ENCODE data around the gene ITPA.
"Not testable (repeated sequence)": the region's sequence is repeated elsewhere in the genome, so short reads cannot be mapped to it uniquely, and the experiment has no call there.

Gene ITPA

DNA sequence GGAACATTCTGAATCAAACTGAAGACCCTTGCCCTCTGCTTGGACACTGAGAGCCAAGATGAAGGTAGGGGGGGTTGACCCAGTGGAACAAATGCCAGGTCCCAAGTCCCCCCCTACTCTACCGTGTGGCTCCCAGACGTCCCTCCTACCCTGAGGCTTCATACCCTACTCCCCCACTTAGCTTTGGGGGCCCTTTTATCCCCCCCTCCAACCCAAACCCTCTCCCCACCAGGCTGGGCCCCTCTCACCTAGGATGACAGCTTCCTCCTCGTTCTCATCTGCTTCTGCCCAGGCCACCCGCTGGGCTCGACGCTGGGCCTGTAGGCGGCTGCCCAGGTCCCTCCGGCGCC, 6.4 kb upstream of the ITPA start:
- DNase-seq, result no peak

DNA sequence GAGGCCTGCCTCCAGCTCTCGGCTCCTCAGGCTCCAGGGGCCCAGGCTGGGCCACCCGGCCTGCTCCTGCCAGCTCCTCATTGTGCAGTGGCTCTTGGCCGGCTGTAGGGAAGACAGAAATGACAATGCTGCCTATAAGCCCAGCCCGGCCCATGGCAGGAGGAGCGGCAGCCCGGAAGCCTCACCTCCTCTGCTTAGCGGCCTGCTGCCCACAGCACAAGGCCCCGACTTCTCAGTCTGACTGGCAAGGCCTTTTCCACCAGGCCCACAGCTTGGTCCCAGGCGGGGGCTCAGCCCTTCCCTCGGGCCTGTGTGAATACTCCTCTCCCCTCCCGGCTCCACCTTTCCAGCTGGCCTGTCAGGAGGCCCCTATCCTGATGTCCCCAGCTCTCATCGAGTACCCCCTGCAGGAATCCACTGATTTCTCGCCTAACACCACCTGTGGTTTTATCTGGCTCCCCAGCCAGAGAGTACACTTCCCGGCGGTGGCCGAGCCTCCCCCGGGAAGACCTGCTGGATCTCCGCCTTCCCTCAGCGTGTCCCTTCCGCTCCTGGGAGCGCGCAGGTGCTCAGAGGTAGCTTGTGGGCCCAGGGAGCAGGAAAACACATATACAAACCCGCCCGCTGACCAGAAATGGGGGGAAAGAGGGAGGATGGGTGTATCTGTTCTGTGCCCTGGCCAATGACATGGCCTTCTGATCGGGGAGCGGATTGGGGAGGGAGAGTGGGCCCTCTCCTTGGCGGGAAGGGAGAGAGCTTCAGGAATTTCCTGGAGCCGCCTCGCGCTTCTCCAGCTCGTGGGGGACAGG, 5.8 kb upstream of the ITPA start:
- peak; percentile 74 for DNase-seq

DNA sequence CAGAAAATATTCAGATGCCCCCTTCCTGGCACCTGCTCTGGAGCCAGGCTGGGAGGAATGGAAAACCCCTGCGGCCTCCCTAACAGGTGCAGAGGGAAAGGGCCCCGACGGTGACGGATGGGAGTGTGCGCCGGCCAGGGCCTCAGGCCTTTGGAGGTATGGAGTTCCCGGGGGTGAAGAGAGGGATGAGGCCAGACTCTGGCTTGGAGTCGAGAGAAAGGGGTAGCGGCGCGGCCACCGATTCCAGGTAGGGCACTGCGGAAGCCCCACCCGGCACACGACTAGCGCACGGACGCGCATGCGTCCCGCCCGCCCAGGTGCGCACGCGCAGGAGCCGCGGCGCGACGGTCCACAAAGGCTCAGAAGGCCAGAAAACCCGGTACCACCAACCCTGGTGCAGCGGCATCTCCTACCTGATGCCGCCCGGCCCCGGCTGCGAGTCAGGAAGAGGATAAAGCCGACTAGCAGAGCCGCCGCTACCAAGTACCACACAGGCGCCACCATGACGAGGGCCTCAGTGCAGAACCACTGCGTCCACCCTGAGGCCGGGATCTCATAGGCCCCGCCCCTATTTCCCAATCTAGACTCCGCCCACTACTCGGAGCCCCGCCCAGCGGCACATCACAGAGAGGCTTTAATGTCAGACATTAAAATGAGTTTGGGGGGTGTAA, 5.0 kb upstream of the ITPA start, which contains the start of gene DDRGK1:
Gene DDRGK1 (minus strand): TSS at position 559 of the 671 bp plus-strand sequence. CDS start 55 bp downstream, at position 504.
- peak; percentile 97 for DNase-seq

DNA sequence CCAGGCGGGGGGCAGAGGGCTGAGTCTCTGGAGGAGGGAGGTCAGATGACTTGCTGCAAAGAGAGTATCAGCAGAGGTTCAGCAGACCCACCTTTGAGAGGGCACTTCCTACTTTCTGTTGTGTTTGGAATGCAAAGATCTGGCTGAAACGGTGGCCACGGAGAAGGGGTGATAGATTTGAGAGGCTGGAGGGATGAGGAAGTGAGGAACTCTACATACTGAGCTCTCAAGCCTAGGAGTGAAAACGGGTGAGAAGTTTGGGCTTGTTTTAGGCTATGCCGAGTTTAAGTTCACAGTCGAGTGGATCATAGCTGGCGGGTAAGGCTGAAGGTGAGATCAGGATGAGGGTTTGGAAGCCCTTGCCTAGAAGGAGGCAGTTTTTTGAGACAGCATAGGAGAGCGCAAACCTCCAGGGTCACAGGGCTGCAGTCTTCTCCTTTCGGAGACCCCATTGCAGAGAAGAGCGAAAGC, 477 bp upstream of the ITPA start:
- no peak for DNase-seq

DNA sequence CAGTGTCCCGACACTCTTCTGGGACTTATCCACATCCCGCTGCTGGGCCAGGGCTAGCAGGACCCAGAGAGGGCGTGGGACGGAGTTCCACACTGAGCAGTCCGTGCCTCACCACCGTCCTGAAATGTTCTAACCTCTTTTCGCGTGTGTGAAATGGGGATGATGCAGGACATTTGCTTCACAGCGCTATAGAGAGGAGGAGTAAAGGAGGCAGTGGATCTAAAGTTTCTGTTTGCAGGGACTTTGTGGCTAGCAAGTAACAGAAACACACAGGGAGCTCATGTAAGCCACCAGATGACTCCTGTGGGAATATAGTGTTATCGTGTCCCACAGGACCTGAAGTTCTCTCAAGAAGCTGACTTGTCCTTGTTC, 634 bp downstream of the ITPA start:
- DNase-seq, result no peak

DNA sequence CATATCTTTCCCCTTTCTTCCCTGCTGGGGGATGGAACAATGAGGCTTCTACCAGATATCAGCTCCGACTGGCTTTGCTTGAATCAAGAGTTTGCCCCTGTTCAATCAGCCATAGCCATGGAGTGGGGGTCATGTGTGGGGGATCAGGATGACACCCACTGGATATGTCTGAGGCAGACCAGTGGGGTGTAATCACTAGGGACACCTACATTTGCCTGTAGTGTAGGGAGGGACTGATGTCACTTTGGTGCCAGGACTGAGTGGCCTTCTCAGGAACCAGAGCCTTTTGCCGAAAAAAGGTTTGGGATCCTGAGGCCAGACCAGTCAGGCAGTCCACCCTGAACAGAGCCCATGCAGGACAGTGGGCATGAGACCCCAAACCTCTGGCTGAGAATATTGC, 1.0 kb downstream of the ITPA start:
- no peak for DNase-seq

DNA sequence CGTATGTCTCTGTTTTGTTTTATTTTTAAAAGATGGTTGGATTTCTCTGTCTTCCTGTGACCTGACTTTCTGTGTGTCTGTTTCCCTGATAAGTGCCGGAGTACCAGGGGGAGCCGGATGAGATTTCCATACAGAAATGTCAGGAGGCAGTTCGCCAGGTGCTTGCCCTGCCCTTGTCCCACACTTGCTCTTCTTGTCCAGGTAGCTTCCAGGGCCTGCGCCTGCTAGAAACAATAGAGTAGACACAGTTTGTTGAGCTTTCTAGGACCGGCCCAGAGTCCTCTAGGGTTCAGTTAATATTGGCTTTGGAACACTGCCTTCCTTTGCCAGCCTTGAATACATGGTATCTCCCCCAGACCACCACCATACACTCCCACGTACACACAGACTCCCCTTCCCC, 3.9 kb downstream of the ITPA start:
- no peak for DNase-seq

DNA sequence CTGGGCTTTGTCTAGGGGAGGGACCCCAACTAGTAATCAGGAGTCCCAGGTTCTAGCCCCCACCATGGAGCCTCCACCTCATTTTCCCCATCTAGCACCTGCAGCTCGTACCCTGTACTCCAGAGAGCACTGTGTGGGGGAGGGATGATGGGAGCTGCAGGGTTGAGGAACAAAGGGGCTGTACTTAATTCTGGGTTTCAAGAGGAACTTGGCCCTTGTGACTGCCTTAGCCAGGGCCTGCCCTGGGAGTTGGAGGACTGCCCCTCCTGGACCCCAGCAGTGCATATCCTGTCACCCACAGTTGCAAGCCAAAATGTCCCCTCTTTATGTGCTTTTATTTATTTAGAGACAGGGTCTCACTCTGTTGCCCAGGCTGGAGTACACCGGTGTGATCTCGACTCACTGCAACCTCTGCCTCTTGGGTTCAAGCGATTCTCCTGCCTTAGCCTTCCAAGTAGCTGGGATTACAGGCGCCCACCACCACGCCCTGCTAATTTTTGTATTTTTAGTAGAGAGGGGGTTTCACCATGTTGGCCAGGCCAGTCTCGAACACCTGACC, 6.1 kb downstream of the ITPA start:
- DNase-seq, result not testable (repeated sequence)

DNA sequence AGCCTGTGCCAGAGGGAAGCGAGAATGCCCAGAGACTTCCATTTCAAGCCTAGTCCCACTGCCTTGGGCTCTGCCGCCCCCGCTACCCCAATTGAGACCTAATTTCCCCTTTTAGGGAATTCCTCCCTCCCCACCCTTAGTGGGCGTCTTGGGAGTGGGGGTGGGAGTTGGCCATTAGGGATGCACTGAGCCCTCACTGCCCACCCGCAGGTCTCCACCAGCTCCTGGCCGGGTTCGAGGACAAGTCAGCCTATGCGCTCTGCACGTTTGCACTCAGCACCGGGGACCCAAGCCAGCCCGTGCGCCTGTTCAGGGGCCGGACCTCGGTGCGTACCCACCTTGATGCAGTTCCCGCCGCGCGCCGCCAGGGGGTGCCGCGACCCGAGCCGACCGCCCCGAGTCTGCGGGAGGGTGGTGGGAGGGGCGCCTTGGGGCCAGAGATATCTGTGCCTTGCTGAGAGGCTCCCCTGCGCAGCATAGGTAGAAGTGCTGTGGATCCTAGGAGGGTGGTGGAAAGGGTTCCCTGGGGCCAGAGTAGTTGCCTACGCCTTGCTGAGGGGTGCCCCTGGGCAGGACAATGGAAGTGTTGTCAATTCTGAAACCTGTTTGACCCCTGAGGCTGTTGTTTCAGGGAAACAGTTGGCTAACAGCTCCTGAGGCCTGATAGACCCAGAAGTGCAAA, 9.2 kb downstream of the ITPA start:
- peak; percentile 97 for DNase-seq

DNA sequence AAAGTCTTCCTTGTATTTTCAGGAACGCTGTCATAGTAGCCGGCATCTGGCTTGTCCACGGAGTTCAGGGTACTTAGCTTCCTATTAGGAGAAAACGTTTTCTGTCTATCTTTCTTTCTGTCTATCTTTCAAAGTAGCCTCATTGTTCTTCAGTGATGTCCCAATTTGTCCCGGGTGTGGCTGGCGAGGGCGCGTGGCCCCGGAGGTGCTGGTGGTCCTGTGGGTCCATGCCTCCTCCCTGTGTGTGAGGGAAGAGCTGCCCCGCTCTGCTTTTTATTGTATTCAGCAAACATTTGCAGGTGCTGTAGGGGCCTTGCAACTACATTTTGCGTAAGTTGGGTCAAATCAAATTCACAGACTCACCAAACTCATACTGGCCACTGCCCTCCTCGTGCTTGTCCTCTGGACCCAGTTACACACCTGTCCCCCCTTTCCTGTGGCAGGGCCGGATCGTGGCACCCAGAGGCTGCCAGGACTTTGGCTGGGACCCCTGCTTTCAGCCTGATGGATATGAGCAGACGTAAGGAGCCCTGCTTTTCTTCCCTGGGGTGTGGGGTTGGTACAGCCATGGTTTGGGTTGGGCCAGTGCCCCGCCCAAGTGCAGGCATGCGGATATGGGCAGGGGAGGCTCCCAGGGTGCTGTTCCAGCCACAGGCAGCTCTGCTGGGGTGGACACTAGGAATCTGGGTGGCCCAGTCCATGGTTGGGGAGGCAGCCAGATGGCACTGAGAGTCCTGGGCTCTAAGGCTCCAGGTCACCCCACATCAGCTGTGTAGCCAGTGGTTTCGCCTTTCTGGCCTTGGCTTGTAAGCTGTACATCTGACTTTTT, 12.3 kb downstream of the ITPA start:
- no peak for DNase-seq

DNA sequence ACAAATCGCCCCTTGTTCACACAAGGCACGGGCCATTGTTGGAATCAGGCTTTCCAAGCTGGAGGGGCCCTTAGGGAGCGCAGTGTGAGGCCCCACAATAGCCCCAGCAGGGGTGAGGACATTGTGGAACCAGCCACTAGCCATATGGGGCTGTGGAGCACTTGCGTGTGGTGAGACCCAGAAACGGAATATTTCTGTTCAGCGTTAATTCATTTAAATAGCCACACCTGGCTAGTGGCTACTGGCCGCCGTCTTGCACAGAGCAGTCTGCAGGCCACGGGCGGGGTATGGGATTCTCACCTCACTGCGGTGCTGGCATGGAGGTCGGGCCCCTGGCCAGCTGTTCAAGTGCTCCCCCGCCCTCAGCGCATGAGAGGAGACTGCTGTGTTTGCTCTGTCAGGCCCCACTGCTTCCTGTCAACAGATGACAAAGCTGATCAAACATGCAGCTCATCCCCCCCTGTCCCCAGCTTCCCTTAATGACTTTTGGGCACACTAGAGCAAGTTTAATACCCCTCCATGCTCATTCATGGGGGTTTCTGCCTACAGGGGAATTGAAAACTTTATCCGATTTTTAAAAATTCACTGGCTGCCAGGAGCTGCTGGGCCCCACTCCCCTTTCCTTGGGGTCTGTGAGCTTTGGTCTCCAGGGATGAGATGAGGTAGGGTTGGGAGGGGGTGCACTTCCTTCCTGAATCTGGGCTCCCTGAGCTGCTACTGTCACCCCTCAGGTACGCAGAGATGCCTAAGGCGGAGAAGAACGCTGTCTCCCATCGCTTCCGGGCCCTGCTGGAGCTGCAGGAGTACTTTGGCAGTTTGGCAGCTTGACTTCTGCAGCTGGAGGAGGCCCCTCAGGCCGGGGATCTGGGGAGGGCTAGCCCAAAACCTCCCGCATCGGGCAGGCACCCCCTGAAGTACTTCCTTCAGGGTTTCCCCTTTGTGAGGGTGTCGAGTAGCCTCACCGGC, 13.6 kb downstream of the ITPA start:
- DNase-seq, result no peak

DNA sequence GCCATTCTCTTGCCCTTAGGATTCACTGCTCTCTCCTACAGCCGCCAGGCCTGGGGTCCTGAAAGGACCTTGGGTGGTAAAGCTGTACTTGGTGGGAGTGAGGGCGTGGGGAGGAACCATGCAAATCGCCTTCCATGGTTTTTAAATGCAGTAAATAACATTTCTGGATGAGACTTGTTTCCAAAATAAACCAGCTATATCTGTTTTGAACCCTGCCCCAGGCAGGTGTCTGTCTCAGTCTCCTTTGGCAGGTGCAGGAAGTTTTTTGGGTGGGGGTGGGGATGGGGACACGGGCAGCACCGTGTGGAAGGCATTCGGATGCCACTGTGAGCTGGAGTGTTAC, 14.3 kb downstream of the ITPA start:
- DNase-seq, result no peak

DNA sequence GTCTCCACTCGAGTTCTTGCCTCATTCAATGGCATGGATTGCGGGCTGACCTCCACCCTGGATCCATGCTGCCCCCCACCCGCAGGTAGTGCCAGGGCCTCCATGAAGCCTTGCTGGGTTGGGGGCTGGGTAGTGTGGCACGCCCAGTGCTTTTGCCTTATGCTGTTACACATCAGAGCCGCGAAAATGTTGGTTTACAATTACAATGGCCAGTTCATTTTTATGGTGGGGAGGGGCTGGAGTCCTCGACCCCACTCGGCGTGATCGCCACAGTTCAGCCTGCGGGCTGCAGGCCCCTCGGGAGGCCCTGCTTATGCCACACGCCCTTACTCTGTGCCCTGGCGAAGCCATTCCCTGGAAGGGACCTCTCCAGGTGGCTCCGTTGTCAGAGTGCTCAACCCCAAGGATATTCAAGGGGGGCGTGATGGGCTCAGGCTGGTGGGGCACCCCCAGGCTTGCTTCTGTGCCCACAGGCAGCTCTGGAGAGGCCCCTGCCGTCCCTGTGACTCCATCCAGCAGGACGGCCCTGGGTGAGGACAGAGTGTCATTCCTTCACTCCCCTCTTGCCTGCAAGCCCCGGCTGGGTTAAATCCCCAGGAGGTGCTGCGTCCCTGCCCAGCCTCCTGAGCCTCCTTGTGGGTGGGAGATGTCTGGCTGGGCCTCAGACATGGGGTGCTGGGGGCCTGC, 14.8 kb downstream of the ITPA start:
- DNase-seq, result no peak

DNA sequence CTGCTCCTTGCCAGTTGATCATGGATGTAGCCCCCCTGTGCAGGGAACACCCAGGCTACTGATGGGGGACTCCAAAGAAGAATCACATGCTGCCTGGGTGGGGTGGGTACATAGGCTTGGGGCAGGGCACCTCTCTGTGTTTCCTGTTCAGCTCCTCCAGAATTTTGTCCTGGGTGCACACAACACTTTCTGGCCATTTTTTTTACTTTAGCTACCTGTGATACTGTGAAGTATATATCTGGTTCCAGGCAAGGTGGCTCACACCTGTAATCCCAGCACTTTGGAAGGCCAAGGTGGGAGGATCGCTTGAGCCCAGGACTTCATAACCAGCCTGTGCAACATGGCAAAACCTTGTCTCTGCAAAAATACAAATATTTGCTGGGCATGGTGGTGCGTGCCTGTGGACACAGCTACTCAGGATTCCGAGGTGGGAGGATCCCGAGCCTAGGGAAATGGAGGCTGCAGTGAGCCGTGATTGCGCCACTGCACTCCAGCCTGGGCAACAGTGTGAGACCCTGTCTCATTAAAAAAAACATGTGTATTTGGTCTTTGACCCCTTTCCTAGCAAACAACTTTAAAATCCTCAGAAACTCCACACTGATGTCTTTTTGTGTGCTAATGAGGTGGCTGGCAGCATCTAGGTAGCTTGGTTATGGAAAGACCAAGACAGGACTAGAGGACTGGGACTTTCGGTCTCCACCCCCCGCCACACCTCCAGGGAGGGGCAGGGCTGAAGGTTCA, 15.6 kb downstream of the ITPA start:
- DNase-seq, result no peak

DNA sequence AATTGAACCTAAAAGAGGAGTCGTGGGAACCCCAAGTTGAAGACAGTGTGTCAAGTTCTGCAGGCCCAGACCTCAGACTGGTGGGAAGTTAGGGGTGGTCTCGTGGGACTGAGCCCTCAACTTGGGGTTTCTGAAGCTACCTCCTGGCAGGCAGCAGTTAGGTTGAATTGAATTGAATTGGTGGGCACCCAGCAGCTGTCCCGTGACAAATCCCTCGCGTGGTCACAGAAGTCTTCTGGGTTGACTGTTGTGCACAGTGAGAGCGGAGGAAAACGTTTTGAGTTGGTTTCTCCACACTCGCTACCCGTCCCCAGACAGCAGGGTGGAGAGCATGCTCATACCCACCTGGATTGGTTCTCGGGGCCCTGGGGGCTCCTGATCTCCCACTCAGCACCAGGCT, 16.8 kb downstream of the ITPA start:
- no peak for DNase-seq

DNA sequence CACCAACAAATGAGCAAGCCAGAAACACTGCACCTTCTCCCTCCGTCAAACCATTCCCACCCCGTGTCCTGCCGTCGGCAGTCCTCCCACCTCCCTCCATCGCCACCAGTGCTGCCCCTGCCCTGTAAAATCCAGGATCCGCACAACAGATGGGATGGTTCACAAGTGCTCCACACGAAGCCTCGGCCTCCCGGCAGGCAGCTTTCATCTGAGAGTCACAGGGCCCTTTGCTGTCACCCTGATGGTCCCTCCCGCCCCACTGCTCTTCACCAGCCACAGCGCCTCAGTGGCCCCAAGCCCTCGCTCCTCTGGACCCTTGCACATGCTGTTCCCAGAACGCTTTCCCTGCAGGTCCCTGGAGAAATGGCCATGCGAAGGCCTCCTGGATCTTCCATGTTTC, 17.6 kb downstream of the ITPA start:
- DNase-seq, result no peak

DNA sequence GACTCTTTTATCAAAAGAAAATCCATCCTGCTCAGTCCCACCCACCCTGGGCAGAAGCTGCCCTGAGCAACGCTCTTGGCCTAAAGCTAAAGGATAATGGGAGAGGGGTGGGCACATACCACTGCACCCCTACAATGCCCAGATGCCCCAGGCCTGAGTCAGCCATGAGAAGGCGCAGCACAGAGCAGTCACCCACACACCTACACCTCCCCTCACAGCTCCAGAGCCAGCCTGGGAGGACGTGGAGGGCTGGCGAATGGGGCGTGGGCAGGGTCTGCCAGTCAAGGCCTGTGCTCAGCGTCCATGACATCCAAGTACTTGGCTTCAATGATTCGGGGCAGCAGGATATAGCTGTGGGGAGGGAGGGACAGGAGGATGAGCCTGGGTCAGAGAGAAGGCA, 18.2 kb downstream of the ITPA start:
- DNase-seq, result no peak

DNA sequence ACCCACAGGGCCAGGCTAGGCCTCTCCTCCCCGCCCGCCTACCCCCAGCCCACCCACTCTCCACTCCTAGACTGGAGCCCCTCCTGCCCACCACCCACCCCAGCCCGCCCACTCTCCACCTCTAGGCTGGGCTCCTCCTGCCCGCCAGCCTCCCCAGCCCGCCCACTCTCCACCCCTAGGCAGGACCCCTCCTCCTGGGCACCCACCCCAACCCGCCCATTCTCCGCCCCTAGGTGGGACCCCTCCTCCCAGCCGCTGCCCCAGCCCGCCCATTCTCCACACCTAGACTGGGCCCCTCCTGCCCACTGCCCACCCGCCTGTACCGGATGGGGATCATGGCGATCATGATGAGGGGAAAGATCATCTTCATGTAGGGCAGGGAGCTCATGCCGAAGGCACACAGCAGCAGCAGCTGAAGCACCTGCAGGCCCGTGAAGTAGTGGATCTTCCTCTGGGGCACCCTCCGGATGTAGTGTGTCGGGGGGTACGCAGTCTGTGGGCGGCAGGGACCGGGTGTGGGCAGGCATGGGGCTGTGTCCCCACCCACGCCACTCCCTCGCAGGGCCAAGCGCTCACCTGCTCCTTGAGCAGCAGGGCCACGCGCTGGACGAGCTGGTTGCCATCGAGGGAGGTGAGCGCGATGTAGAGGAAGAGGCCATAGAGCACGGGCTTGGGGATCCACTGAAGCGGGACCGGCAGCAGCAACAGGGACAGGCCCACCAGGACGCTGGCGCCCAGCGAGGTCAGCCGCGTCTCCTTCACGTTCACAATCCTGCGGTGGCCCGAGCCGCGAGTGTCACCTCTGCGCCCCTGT, 18.8 kb downstream of the ITPA start:
- DNase-seq, result no peak

DNA sequence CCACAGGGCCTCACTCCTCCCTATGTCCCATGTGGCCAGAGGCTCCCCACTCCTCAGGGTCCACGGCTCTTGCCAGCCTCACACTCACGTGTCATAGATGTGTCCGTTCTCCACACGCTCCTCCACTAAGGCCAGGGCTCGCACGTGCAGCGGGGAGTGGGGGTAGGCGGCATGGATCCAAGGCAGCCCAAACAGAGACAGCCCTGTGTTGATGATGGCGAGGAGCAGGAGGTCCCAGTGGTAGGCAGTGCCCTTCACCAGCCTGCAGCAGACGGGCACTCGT, 19.4 kb downstream of the ITPA start:
- no peak for DNase-seq

DNA sequence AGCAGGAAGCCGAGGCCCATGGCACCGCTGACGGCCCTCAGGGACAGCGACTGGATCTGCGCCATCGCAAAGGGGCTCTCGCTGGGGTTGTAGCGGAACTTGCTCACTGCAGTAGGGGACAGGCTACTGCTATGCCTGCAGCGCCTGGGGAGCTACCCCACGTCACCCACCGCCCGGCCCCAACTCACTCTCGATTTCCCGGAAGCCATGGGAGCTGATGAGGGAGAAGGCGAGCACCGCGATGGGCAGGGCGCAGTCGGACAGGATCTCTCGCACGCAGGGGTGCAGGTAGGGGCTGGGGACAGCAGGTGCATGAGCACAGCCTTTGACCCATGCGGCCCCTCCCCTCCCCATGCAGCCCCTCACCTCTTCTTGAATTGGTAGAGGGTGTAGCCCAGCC, 19.9 kb downstream of the ITPA start:
- no peak for DNase-seq
